Activated B cell treated with CpG ODN at 0.5 μM for 24 hours (primary cell): ENCODE results near the gene ZNF79. TPM values are rescaled to one million over a fixed set of nuclear protein-coding genes. Genes with fewer than 3 reads are reported as not detected.

Experiments used
- ATAC-seq: fragments of 200-7000 bp; cut with Tn5 transposase; one replicate; pipeline ENCODE4 v1.10.0; 2021; ENCODE audit warnings: low read depth, mild to moderate bottlenecking, moderate library complexity
- CTCF ChIA-PET: fragments of 350-600 bp; sonication (Branson Sonifier 250); formaldehyde crosslinking; loops from one replicate; lab custom pipeline; 2021; ENCODE audit warnings: antibody characterized with exemption; lab: Charles Lee
- POLR2A ChIA-PET: fragments of 350-600 bp; sonication (Branson Sonifier 250); formaldehyde crosslinking; loops from one replicate; lab custom pipeline; 2021; ENCODE audit warnings: antibody characterized with exemption; lab: Charles Lee
- DNase-seq: peaks from one replicate; pipeline ENCODE4 v3.0.0; 2022
- H3K27ac Mint-ChIP-seq: one replicate; pipeline ENCODE4 v1.8.0; 2020; ENCODE audit warnings: mixed read lengths
- H3K27me3 Mint-ChIP-seq: one replicate; pipeline ENCODE4 v1.8.0; 2021; ENCODE audit warnings: mixed read lengths
- H3K36me3 Mint-ChIP-seq: one replicate; pipeline ENCODE4 v1.8.0; 2021; ENCODE audit warnings: low read depth, mixed read lengths
- H3K4me1 Mint-ChIP-seq: one replicate; pipeline ENCODE4 v1.8.0; 2021; ENCODE audit warnings: mixed read lengths
- H3K4me3 Mint-ChIP-seq: one replicate; pipeline ENCODE4 v1.8.0; 2020; ENCODE audit warnings: mild to moderate bottlenecking, mixed read lengths
- H3K9me3 Mint-ChIP-seq: one replicate; pipeline ENCODE4 v1.8.0; 2020; ENCODE audit warnings: mixed read lengths
- intact Hi-C: fragments of 100-400 bp; cut with micrococcal nuclease; formaldehyde crosslinking; loops from one replicate; pipeline ENCODE4 v1.15.1; 2024
- total RNA-seq: library from RNA; stranded (reverse); gene quantifications from 2 replicates; pipeline ENCODE4 v1.2.3, GENCODE V29; 2022
- TF ChIP-seq, protein P1 (sequence below): fragments of 200-600 bp; IDR thresholded peaks from one replicate; pipeline ENCODE4 v1.8.0; 2022; ENCODE audit warnings: antibody characterized with exemption, mild to moderate bottlenecking

Gene ZNF79
- total RNA-seq, 1 donor from 2014 or later: 14.0 TPM

DNA sequence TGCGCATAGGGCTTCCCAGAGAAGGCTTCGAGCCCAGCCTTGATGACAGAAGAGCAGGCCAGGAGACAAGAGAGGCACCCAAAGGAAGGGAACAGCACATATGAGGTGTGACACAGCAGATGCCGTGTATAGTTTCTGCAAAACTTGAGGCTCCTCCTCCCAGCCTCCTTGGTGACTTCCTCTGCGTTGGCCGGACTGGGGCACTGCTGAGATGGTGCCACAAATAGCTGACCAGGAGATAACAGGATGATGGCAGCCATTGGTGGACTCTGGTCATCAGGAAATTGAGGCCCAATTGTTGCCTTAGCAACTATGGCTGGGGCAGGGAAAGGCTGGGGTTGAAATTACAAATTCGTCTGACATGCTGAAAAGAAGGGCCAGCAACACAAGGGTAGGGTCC, 4.8 kb upstream of the ZNF79 start:
- ChIA-PET CTCF (no interaction called here), POLR2A (no interaction called here)
- Mint-ChIP-seq H3K27me3 (no peaks in the 10 kb centered on the region), H3K4me3 (no peak overlapping the region), H3K9me3 (no peaks in the 10 kb centered on the region), H3K27ac (no peak overlapping the region), H3K4me1 (peaks cover 18% of the 10 kb centered on the region), H3K36me3 (peaks cover 6% of the 10 kb centered on the region)
- no peak for ATAC-seq
- intact Hi-C loops: no loop called here
- TF ChIP-seq, protein P1, sequence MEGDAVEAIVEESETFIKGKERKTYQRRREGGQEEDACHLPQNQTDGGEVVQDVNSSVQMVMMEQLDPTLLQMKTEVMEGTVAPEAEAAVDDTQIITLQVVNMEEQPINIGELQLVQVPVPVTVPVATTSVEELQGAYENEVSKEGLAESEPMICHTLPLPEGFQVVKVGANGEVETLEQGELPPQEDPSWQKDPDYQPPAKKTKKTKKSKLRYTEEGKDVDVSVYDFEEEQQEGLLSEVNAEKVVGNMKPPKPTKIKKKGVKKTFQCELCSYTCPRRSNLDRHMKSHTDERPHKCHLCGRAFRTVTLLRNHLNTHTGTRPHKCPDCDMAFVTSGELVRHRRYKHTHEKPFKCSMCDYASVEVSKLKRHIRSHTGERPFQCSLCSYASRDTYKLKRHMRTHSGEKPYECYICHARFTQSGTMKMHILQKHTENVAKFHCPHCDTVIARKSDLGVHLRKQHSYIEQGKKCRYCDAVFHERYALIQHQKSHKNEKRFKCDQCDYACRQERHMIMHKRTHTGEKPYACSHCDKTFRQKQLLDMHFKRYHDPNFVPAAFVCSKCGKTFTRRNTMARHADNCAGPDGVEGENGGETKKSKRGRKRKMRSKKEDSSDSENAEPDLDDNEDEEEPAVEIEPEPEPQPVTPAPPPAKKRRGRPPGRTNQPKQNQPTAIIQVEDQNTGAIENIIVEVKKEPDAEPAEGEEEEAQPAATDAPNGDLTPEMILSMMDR: no peak
- DNase-seq: no peak

DNA sequence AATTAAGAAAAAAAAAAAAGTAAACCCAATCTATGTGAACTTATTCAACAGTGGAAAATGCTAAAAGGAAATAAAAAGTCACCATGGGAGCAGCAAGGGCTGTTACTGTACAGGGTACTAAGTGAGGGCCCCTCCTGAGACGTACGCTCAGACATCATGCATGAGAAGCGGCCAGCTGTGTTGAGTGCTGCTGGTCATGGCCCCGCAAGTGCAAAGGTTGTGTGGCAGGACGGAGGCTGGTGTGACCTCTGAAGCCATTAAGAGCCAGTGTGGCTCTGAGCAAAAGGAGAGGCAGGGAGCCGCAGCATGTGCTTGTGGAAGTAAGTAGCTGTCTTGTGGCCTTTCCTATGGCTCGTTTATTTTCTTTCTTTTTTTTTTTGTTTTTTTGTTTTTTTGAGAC, 3.1 kb upstream of the ZNF79 start:
- intact Hi-C loops: no loop called here
- DNase-seq (no peak), ATAC-seq (no peak)
- POLR2A ChIA-PET: no interaction called here
- peaks cover 11% of the 10 kb centered on the region for H3K36me3 Mint-ChIP-seq
- H3K9me3 Mint-ChIP-seq: no peaks in the 10 kb centered on the region
- TF ChIP-seq, protein P1: no peak
- H3K4me3 Mint-ChIP-seq: no peak overlapping the region
- H3K27ac Mint-ChIP-seq: no peak overlapping the region
- H3K27me3 Mint-ChIP-seq: no peaks in the 10 kb centered on the region
- CTCF ChIA-PET: no interaction called here
- H3K4me1 Mint-ChIP-seq: peaks cover 35% of the 10 kb centered on the region

DNA sequence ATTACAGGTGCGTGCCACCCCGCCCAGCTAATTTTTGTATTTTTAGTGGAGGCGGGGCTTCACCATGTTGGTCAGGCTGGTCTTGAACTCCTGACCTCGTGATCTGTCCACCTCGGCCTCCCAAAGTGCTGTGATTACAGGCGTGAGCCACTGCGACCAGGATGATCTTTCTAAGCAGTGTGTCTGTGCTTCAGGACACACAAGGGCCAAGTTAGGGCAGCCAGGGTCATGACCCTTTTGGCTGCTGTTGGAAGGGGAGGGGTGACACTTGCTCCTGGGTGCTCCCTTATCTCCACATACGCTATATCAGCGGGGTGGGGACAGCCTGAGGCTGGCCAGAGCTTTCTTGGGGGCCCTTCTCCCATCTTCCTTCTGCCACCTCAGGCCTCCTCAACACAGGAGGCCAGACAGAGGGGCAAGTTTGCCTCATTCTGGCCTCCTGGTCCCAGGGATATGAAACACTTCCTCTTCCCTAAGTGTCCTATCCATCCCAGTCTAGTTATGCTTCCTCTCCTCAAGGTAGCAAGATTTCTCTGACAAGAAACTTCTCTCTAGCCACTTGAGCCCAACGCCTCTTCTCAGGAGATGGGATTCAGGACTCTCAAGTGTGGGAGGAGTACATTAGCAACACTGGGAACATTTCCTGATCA, 1.9 kb upstream of the ZNF79 start:
- ChIA-PET POLR2A (interaction anchor here (2.5 kb wide), 1 partner anchor 28 kb away, joined by 39 read pairs; the partner anchor contains the start of genes LRSAM1 and RPL12), CTCF (no interaction called here)
- H3K36me3 Mint-ChIP-seq: peaks cover 16% of the 10 kb centered on the region
- TF ChIP-seq, protein P1: no peak
- no peak overlapping the region for H3K4me3 Mint-ChIP-seq
- intact Hi-C loops: no loop called here
- ATAC-seq: no peak
- no peaks in the 10 kb centered on the region for H3K27me3 Mint-ChIP-seq
- no peak for DNase-seq
- peaks cover 43% of the 10 kb centered on the region for H3K4me1 Mint-ChIP-seq
- no peak overlapping the region for H3K27ac Mint-ChIP-seq
- no peaks in the 10 kb centered on the region for H3K9me3 Mint-ChIP-seq

DNA sequence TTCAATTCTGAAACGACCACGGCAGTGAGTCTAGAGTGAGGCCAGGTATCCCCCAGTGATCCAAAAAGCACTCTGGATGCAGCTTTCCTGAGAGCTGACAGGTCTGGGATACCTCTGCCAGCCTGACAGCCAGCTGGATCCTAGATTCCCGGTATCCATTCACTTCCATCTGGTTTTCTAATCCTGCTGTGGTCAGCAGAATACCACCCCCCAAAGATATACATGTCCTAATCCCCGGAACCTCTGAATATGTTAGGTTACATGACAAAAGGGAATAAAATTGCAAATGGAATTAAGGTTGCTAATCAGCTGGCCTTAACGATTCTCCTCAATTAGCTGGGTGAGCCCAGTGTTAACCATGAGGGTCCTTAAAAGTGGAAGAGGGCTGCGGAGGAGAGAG, 1.4 kb upstream of the ZNF79 start:
- peaks cover 45% of the 10 kb centered on the region for H3K4me1 Mint-ChIP-seq

DNA sequence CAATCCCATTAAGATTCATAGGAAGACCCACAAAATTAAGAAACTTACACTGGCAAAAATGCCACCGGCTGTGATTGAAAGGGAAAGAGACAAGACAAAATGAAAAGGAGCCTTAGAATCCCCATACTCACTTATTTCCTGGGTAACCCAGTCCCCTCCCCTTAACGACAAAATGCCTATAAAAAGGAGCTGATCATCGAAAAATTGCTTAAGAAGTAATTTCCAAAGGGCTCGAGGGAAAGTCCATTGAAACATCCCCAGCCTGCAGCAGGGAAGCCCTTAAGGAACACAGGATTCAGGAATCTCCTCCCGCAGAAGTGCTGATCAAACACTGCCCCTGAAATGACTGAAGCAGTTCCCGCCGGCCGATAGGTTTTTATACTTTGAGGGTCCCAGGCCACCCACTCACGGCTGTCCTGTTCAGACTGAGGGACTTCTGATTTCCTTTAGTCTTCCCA, 677 bp upstream of the ZNF79 start:
- Mint-ChIP-seq H3K4me3 (peak overlapping the region; percentile 99), H3K4me1 (peaks cover 46% of the 10 kb centered on the region), H3K27ac (peak overlapping the region; percentile 98), H3K9me3 (no peaks in the 10 kb centered on the region), H3K36me3 (peaks cover 22% of the 10 kb centered on the region), H3K27me3 (no peaks in the 10 kb centered on the region)
- intact Hi-C loops: no loop called here
- DNase-seq: no peak
- TF ChIP-seq, protein P1: no peak
- ATAC-seq: no peak
- POLR2A ChIA-PET: interaction anchor here (1.0 to 2.5 kb wide), 9 partner anchors 10 to 1129 kb away, joined by 3 to 39 read pairs (median 6); partner anchors contain the start of genes LRSAM1, RPL12, SLC2A8 and SPTAN1
- CTCF ChIA-PET: interaction anchor here (1.3 kb wide), 1 partner anchor 209 kb away, joined by 3 read pairs; no protein-coding TSS in a partner anchor

More for the DNA sequence above, 1.4 kb upstream of the ZNF79 start:
- H3K9me3 Mint-ChIP-seq: no peaks in the 10 kb centered on the region
- H3K4me3 Mint-ChIP-seq: peak overlapping the region; percentile 99
- ChIA-PET POLR2A (interaction anchor here (2.0 to 2.5 kb wide), 2 partner anchors 28 to 199 kb away, joined by 12 to 39 read pairs; partner anchors contain the start of genes LRSAM1 and RPL12), CTCF (no interaction called here)
- ATAC-seq: no peak
- TF ChIP-seq, protein P1: no peak
- intact Hi-C loops: no loop called here
- no peaks in the 10 kb centered on the region for H3K27me3 Mint-ChIP-seq
- peak overlapping the region; percentile 98 for H3K27ac Mint-ChIP-seq
- no peak for DNase-seq
- peaks cover 17% of the 10 kb centered on the region for H3K36me3 Mint-ChIP-seq
